ENCODE measurements around the gene AFAP1. TPM values are rescaled to one million over a fixed set of nuclear protein-coding genes. Genes with fewer than 3 reads are reported as not detected.

Gene AFAP1
- total and polyA plus RNA-seq, 2 donors (not counting 1 experiment from before 2014, with no cell fraction given) = 0.03 to 0.44 TPM

- 90% methylated on average over 6 of the region's 14 CpGs for WGBS (ENCODE audit: insufficient coverage)
- ChIA-PET POLR2A (no interaction called here), CTCF (interaction anchor here (0.7 to 1.3 kb wide), 3 partner anchors 11 to 637 kb away, joined by 3 to 5 read pairs (median 3); no protein-coding TSS in a partner anchor)
- Histone ChIP-seq H3K36me3 (replicated peaks in 1 of 2; ENCODE audit: control extremely low read depth in 1 of 2, control insufficient read depth in 1 of 2, extremely low read depth in 1 of 2, insufficient read depth in 2 of 2, low read length in 1 of 2) (no peaks in the 10 kb centered on the region), H3K9ac (ENCODE audit: low read length) (no peak overlapping the region), H3K4me1 (ENCODE audit: control insufficient read depth in 2 of 2, insufficient read depth in 2 of 2, low read length in 2 of 2) (no peaks in the 10 kb centered on the region), H3K9me3 (ENCODE audit: control extremely low read depth in 1 of 3, control insufficient read depth in 2 of 3, insufficient read depth in 1 of 3, low read length in 2 of 3) (no peaks in the 10 kb centered on the region), H3K4me2 (replicated peaks; ENCODE audit: low read depth, low read length, poor library complexity, severe bottlenecking) (no peak overlapping the region), H3K27ac (ENCODE audit: low read length in 2 of 2) (no peak overlapping the region), H3K27me3 (replicated peaks in 1 of 4; ENCODE audit: control extremely low read depth in 1 of 4, control insufficient read depth in 3 of 4, insufficient read depth in 4 of 4, low read length in 3 of 4) (no peaks in the 10 kb centered on the region), H3K4me3 (ENCODE audit: control extremely low read depth in 1 of 5, extremely low read depth in 1 of 5, insufficient read depth in 1 of 5, low read depth in 2 of 5, low read length in 4 of 5) (no peak overlapping the region), H3K79me2 (ENCODE audit: control insufficient read depth, insufficient read depth, low read length) (no peaks in the 10 kb centered on the region), H2AFZ (ENCODE audit: insufficient read depth, low read depth, low read length, poor library complexity, severe bottlenecking) (no peak overlapping the region), H4K20me1 (ENCODE audit: control insufficient read depth, insufficient read depth, low read length, poor library complexity, severe bottlenecking) (no peaks in the 10 kb centered on the region)
- no peak overlapping the region for H3K4me3 Mint-ChIP-seq
- intact Hi-C loops (cut with micrococcal nuclease) = no loop called here
- no peak for DNase-seq
- H3K27me3 Mint-ChIP-seq = peaks cover under 1% of the 10 kb centered on the region
- H3K27ac Mint-ChIP-seq = no peak overlapping the region
- H3K9me3 Mint-ChIP-seq (ENCODE audit: insufficient read depth) = peaks cover 3% of the 10 kb centered on the region
- H3K4me1 Mint-ChIP-seq = no peaks in the 10 kb centered on the region
- no peak for ATAC-seq (ENCODE audit: low read depth)
- TF ChIP-seq CTCF (IDR thresholded peaks at IDR 0.05) (no peak), EZH2 (IDR thresholded peaks at IDR 0.05; ENCODE audit: borderline replicate concordance, insufficient read depth, low read depth, low read length, poor library complexity, severe bottlenecking) (no peak)
Measured at GRCh38 chr4:7831858-7832730, 107.6 kb downstream of the AFAP1 start.

- H2AFZ ChIP-seq (ENCODE audit: insufficient read depth, low read depth, low read length, poor library complexity, severe bottlenecking) = no peak overlapping the region
- H3K36me3 ChIP-seq (replicated peaks in 1 of 2; ENCODE audit: control extremely low read depth in 1 of 2, control insufficient read depth in 1 of 2, extremely low read depth in 1 of 2, insufficient read depth in 2 of 2, low read length in 1 of 2) = no peaks in the 10 kb centered on the region
- no CpG with 5 or more reads among the region's 7 CpGs for WGBS (ENCODE audit: insufficient coverage)
- H3K4me3 Mint-ChIP-seq = no peak overlapping the region
- peaks cover 3% of the 10 kb centered on the region for H3K9me3 Mint-ChIP-seq (ENCODE audit: insufficient read depth)
- H3K9ac ChIP-seq (ENCODE audit: low read length) = no peak overlapping the region
- no peak overlapping the region for H3K27ac ChIP-seq (ENCODE audit: low read length in 2 of 2)
- CTCF ChIA-PET = interaction anchor here (0.7 to 1.3 kb wide), 3 partner anchors 12 to 638 kb away, joined by 3 to 5 read pairs (median 3); no protein-coding TSS in a partner anchor
- DNase-seq (no peak), ATAC-seq (ENCODE audit: low read depth) (no peak)
- H3K27me3 ChIP-seq (replicated peaks in 1 of 4; ENCODE audit: control extremely low read depth in 1 of 4, control insufficient read depth in 3 of 4, insufficient read depth in 4 of 4, low read length in 3 of 4) = no peaks in the 10 kb centered on the region
- POLR2A ChIA-PET = no interaction called here
- no peaks in the 10 kb centered on the region for H3K79me2 ChIP-seq (ENCODE audit: control insufficient read depth, insufficient read depth, low read length)
- no peaks in the 10 kb centered on the region for H4K20me1 ChIP-seq (ENCODE audit: control insufficient read depth, insufficient read depth, low read length, poor library complexity, severe bottlenecking)
- no peaks in the 10 kb centered on the region for H3K9me3 ChIP-seq (ENCODE audit: control extremely low read depth in 1 of 3, control insufficient read depth in 2 of 3, insufficient read depth in 1 of 3, low read length in 2 of 3)
- no peaks in the 10 kb centered on the region for H3K4me1 Mint-ChIP-seq
- intact Hi-C loops (cut with micrococcal nuclease) = no loop called here
- TF ChIP-seq EZH2 (IDR thresholded peaks at IDR 0.05; ENCODE audit: borderline replicate concordance, insufficient read depth, low read depth, low read length, poor library complexity, severe bottlenecking) = no peak
- TF ChIP-seq CTCF (IDR thresholded peaks at IDR 0.05) = no peak
- H3K4me3 ChIP-seq (ENCODE audit: control extremely low read depth in 1 of 5, extremely low read depth in 1 of 5, insufficient read depth in 1 of 5, low read depth in 2 of 5, low read length in 4 of 5) = no peak overlapping the region
- H3K27me3 Mint-ChIP-seq = peaks cover 4% of the 10 kb centered on the region
- H3K27ac Mint-ChIP-seq = no peak overlapping the region
- H3K4me2 ChIP-seq (replicated peaks; ENCODE audit: low read depth, low read length, poor library complexity, severe bottlenecking) = no peak overlapping the region
- no peaks in the 10 kb centered on the region for H3K4me1 ChIP-seq (ENCODE audit: control insufficient read depth in 2 of 2, insufficient read depth in 2 of 2, low read length in 2 of 2)
Measured at GRCh38 chr4:7831330-7831729, 108.3 kb downstream of the AFAP1 start.

All from B cell (primary cell).